Stimulated activated CD8-positive, alpha-beta memory T cell treated with anti-CD3 and anti-CD28 coated beads, Interleukin-12 subunit alpha, Interleukin-12 subunit beta, amount 100 ng/mL, for 24 hours (primary cell): ENCODE results near the gene SCPEP1.
"Not testable (repeated sequence)": the region's sequence is repeated elsewhere in the genome, so short reads cannot be mapped to it uniquely, and the experiment has no call there.

Experiments
- DNase-seq: peaks from one replicate; pipeline ENCODE4 v3.0.0-alpha.2; 2020; ENCODE audit errors: extremely low read depth

SCPEP1 gene

GRCh38 chr17:56965241-56965640 is 12.7 kb upstream of the SCPEP1 start:
- not testable (repeated sequence) for DNase-seq

GRCh38 chr17:56965681-56966080 is 12.2 kb upstream of the SCPEP1 start:
- not testable (repeated sequence) for DNase-seq

- no peak for DNase-seq
Measured at GRCh38 chr17:56966338-56966737, 11.6 kb upstream of the SCPEP1 start.

DNA sequence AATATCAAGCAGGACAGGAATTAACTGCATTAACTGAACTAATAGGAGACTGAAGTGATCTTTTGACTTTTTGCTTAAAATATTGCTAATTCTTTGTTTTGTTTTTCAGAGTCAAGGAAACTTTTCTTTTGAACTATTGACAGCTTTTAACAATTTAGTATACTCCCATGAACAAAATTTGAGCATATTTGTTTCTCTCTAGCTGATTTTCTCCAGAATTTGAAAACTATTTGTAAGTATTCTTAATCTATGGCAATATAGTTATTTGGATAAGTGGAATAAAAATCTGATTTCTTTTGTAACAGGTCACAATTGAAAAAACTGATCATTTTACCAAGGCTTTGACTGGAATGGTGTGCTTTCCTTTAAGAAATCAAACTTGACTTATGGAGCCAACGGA is 7.0 kb upstream of the SCPEP1 start:
- DNase-seq: no peak

GRCh38 chr17:56972111-56972730 is 5.7 kb upstream of the SCPEP1 start:
- no peak for DNase-seq

- DNase-seq: no peak
Measured at GRCh38 chr17:56973520-56973919, 4.4 kb upstream of the SCPEP1 start.

GRCh38 chr17:56974055-56974454 is 3.9 kb upstream of the SCPEP1 start:
- no peak for DNase-seq

DNA sequence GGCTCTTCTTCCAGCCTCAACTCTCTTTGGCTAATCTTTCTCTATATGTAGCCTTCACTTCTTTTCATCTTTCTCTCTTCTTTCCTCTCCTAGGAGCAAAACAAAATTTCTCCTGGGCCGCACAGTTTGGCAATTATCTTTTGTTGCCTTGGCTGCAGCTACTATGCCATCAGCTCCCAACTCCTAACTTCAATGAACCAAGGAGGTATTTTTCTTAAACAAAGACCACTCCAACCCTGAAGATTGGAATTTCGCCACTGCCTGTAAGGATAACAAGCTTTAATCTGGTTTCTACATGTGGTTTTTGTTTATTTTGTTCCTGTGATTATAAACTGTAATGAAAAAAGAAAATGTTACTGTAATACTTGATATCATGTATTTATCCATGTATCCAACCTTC is 2.3 kb upstream of the SCPEP1 start:
- no peak for DNase-seq

DNA sequence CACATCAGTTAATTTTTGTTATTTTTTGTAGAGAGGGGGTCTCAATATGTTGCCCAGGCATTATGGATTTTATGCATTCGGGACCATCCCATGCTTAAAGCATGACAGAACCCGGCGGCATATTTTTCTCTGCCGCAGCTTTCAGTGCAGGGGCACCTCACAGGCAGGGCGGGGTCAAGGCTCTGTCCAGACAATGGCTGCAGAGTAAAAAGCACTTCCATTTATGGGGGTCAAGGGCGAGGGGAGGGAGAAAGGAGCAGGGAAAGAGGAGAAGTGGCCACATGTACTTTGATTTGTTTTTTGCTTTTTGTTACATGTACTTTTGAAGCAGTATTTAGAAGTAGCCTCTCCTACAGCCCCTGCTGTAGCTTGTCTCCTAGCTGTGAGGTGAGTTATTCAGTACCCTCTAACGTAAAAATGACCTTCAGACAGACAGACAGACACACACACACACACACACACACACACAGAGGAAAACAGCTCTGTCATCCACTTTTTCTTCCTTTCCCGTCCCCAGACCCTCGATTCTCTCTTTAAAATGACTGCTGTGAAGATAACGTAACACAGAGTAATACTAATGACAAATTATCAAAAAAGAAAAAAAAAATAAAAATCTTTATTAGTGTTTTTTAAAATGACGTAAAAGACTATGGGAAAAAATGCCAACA is 856 bp upstream of the SCPEP1 start:
- DNase-seq: no peak

GRCh38 chr17:56978441-56979090 is 635 bp downstream of the SCPEP1 start:
- DNase-seq: no peak

- no peak for DNase-seq
Measured at GRCh38 chr17:56979091-56979480, 1.2 kb downstream of the SCPEP1 start.

GRCh38 chr17:56980526-56980925 is 2.6 kb downstream of the SCPEP1 start:
- DNase-seq: not testable (repeated sequence)

DNA sequence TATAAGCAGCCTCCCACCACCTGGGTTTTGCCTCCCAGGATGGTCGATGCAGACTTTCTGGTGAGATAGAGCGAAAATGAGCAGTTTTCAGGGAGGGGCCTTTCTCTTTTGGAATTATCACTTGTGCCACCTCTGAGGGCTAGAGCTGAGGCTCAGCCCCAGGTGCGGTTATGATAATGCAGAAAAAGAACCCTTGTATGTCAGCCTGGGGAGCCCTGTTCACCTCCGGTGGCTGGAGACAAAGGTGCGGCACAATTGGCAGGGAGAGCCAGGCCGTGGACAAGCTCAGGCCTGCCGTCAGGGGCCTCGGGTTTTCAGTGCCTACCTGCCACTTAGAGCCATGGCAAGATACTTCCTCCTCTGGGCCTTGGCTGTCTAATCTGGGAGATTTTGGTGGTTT is 4.4 kb downstream of the SCPEP1 start:
- no peak for DNase-seq

DNA sequence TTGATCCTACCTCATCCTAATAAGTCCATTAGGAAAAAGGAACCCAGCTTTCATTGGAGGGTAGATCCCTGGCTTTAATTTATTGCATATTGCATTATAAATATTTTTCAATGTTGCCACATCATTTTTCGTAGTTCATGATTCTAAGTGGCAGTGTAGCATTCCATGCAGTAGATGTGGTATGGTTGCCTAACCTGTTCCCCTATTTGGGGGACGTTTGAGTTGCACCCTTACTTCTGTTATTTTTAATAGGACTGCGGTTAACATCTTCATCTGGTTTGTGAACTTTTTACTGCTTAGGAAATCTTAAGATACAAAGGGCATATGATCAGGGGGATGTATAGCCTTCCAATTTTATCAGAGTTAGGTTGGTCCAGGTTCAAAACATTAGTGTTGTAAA is 5.4 kb downstream of the SCPEP1 start:
- DNase-seq: no peak

DNA sequence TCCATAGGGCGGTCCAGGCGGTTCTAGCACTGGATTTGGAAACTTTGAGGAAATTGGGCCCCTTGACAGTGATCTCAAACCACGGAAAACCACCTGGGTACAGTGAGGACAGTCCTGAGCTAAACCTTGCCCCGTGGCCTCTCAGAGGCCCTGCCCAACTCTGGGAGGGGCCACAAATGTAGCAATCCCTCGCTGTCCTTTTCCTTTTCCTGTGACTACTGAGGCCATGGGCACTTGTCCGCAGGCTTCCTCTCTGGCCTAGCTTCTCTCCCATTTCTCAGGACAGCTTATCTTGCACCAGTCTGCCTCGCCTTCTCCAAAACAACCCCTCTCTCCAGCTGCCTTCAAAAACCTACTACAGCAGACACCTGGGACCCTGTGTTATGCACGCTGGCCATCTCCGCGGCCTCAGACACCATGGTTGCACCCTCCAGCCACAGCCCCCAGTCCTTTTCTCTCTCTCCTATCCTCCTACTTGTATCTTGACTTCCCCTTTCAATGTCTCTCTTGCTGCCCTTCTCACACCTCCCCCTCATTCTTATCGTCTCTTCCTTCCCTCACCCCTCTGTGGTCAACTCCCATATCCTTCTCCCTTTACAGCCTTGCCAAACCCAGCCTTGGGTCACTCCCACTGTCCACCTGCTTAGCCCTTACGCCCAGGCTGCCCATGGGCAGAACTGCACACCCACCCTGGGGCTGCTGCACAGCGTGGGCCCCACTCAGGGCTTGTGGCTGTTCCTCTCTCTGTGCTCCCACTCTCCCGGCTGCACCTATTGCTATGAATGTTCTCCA is 7.6 kb downstream of the SCPEP1 start:
- DNase-seq: no peak

GRCh38 chr17:56987283-56987834 is 9.4 kb downstream of the SCPEP1 start:
- no peak for DNase-seq

- no peak for DNase-seq
Measured at GRCh38 chr17:56988901-56989572, 11.1 kb downstream of the SCPEP1 start.

DNA sequence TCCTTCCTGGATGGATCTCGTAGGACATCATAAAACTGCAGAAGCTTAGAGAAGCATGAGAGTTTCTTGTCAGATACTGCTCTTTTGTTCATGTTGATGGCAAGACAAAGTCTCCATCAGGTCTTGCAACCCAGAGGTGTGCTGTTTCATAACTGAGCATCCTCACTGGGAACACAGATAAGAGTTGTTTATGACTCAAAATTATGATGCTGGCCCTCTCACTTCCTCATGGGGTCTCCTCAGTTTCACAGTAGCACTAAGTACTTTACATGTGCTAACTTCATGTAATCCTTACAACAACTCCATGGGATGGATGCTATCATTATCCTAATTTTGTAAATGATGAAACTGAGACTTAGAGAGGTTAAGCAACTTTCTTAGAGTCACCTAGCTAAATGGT is 14.4 kb downstream of the SCPEP1 start:
- DNase-seq: no peak

GRCh38 chr17:56994009-56994792 is 16.3 kb downstream of the SCPEP1 start:
- DNase-seq: no peak

DNA sequence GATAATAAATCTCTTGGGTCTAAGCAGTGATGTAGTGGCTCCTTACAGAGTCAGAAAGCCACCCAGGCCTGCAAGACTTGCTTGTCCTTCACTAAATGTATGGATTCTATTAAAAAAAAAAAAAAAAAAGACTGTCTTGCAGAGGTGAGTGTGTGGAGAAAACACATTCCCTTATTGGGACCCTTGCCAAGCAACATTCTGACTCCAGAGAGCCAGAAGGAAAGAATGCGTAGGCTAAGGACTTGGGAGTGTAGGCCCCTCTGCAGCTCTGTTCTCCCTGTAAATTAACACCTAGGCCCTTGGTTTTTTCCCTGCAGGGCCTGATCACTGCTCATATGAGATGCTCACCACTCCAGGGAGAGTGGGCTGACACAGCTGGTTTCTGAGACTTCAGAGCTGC is 17.8 kb downstream of the SCPEP1 start:
- no peak for DNase-seq

GRCh38 chr17:56997313-56997712 is 19.4 kb downstream of the SCPEP1 start:
- DNase-seq: no peak
